Measurements from ENCODE around the gene AUTS2. TPM values are rescaled to one million over a fixed set of nuclear protein-coding genes. Genes with fewer than 3 reads are reported as not detected.

The AUTS2 gene
- polyA plus RNA-seq, 3 donors = 0.08 to 0.35 TPM; not detected in 1

DNA sequence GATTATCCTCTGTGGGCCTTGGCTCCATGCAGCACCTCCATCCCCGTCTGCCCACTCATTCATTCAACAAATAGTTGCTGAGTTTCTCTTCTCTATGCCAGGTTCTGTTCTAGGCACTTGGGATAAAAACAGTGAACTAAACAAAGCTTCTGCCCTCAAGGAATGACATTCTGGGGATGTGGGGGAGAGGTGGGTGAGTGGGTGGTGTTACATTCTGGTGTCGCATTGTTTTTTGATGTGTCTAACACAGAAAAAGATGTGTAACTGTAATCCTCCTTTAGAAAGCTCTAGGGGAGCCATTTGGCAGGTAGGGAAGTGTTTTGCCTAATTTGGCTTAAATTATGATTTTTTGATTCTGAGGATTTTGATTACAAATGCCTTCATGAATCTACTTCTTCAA, 21.4 kb downstream of the AUTS2 start:
- no peak for TF ChIP-seq CTCF (IDR thresholded peaks at IDR 0.05)
- H3K4me3 ChIP-seq (replicated peaks in 1 of 3; ENCODE audit: low read depth in 2 of 3, low read length in 3 of 3) = no peak overlapping the region
- DNase-seq = no peak
- H3K4me1 ChIP-seq (ENCODE audit: control insufficient read depth in 1 of 2, insufficient read depth in 2 of 2, low read length in 2 of 2) = no peaks in the 10 kb centered on the region
- no peak overlapping the region for H3K4me2 ChIP-seq (replicated peaks; ENCODE audit: extremely low read depth, low read length, poor library complexity, severe bottlenecking)
- no peaks in the 10 kb centered on the region for H3K9me3 ChIP-seq (replicated peaks in 1 of 2; ENCODE audit: control insufficient read depth in 1 of 2, insufficient read depth in 1 of 2, low read length in 2 of 2)
- peaks cover 3% of the 10 kb centered on the region for H3K4me1 Mint-ChIP-seq
- H3K36me3 Mint-ChIP-seq = no peaks in the 10 kb centered on the region
- H2AFZ ChIP-seq (ENCODE audit: insufficient read depth, low read depth, low read length, poor library complexity, severe bottlenecking) = no peak overlapping the region
- intact Hi-C loops (cut with micrococcal nuclease) = no loop called here
- no peaks in the 10 kb centered on the region for H3K27me3 Mint-ChIP-seq (ENCODE audit: low read depth in 3 of 3)
- no peak overlapping the region for H3K9ac ChIP-seq (ENCODE audit: insufficient read depth, low read length, poor library complexity, severe bottlenecking)
- no peaks in the 10 kb centered on the region for H3K27me3 ChIP-seq (ENCODE audit: control insufficient read depth in 2 of 2, insufficient read depth in 2 of 2, low read length in 2 of 2)
- no peaks in the 10 kb centered on the region for H3K9me3 Mint-ChIP-seq
- no peak overlapping the region for H3K27ac Mint-ChIP-seq
- no peaks in the 10 kb centered on the region for H3K79me2 ChIP-seq (ENCODE audit: insufficient read depth, low read length)
- 100% methylated on average over 1 of the region's 2 CpGs for WGBS (ENCODE audit: insufficient coverage)
- H3K36me3 ChIP-seq (replicated peaks in 1 of 2; ENCODE audit: control insufficient read depth in 1 of 2, insufficient read depth in 2 of 2, low read length in 2 of 2) = no peaks in the 10 kb centered on the region
- H3K4me3 Mint-ChIP-seq = no peak overlapping the region
- H4K20me1 ChIP-seq (ENCODE audit: insufficient read depth, low read length) = no peaks in the 10 kb centered on the region
- H3K27ac ChIP-seq (ENCODE audit: low read depth in 1 of 2, low read length in 2 of 2) = no peak overlapping the region

- Histone ChIP-seq H3K27me3 (ENCODE audit: control insufficient read depth in 2 of 2, insufficient read depth in 2 of 2, low read length in 2 of 2) (no peaks in the 10 kb centered on the region), H3K36me3 (replicated peaks in 1 of 2; ENCODE audit: control insufficient read depth in 1 of 2, insufficient read depth in 2 of 2, low read length in 2 of 2) (no peaks in the 10 kb centered on the region), H4K20me1 (ENCODE audit: insufficient read depth, low read length) (no peaks in the 10 kb centered on the region), H3K27ac (ENCODE audit: low read depth in 1 of 2, low read length in 2 of 2) (no peak overlapping the region), H3K4me2 (replicated peaks; ENCODE audit: extremely low read depth, low read length, poor library complexity, severe bottlenecking) (no peak overlapping the region), H3K9ac (ENCODE audit: insufficient read depth, low read length, poor library complexity, severe bottlenecking) (no peak overlapping the region), H3K79me2 (ENCODE audit: insufficient read depth, low read length) (no peaks in the 10 kb centered on the region), H3K4me1 (ENCODE audit: control insufficient read depth in 1 of 2, insufficient read depth in 2 of 2, low read length in 2 of 2) (no peaks in the 10 kb centered on the region), H3K4me3 (replicated peaks in 1 of 3; ENCODE audit: low read depth in 2 of 3, low read length in 3 of 3) (no peak overlapping the region), H2AFZ (ENCODE audit: insufficient read depth, low read depth, low read length, poor library complexity, severe bottlenecking) (no peak overlapping the region), H3K9me3 (replicated peaks in 1 of 2; ENCODE audit: control insufficient read depth in 1 of 2, insufficient read depth in 1 of 2, low read length in 2 of 2) (no peaks in the 10 kb centered on the region)
- no peak for TF ChIP-seq CTCF (IDR thresholded peaks at IDR 0.05)
- Mint-ChIP-seq H3K36me3 (no peaks in the 10 kb centered on the region), H3K9me3 (no peaks in the 10 kb centered on the region), H3K27me3 (ENCODE audit: low read depth in 3 of 3) (no peaks in the 10 kb centered on the region), H3K27ac (no peak overlapping the region), H3K4me3 (no peak overlapping the region), H3K4me1 (peaks cover 3% of the 10 kb centered on the region)
- intact Hi-C loops (cut with micrococcal nuclease) = no loop called here
- DNase-seq = no peak
- WGBS (ENCODE audit: insufficient coverage) = 50% methylated on average over 2 of the region's 4 CpGs
Observed at GRCh38 chr7:69620063-69620462, 21.8 kb downstream of the AUTS2 start.

Data from CD14-positive monocyte (primary cell).